K562 (cell line): Measurements from ENCODE around the gene ADAP1. TPM values are rescaled to one million over a fixed set of nuclear protein-coding genes. Genes with fewer than 3 reads are reported as not detected.
A peak's percentile ranks its signal among the peaks of the same experiment; 100 is the strongest.

Experiments used
- BRD9 ChIP-seq: fragments of 450-650 bp; IDR thresholded peaks from 2 replicates; pipeline ENCODE4 v1.6.1; 2018; ENCODE audit warnings: low read depth; ENCODE audit not compliant: partially characterized antibody
- CHD1 ChIP-seq: fragments of 200-600 bp; sonication (generic); IDR thresholded peaks from one replicate; pipeline ENCODE4 v1.6.1; 2012; ENCODE audit warnings: mild to moderate bottlenecking, moderate library complexity, low read length, inconsistent platforms
- EGR1 ChIP-seq: fragments of 450-650 bp; conservative IDR thresholded peaks from 2 replicates; pipeline ENCODE4 v1.6.1; 2017; ENCODE audit warnings: mild to moderate bottlenecking
- EHMT2 ChIP-seq: fragments of 450-650 bp; IDR thresholded peaks from 2 replicates; pipeline ENCODE4 v1.6.1; 2018; ENCODE audit warnings: antibody characterized with exemption
- ETS2 ChIP-seq: IDR thresholded peaks from 2 replicates; pipeline ENCODE4 v1.6.1; 2016; ENCODE audit warnings: borderline replicate concordance, missing genetic modification characterization, mild to moderate bottlenecking, moderate library complexity, missing compliant biosample characterization; ENCODE audit not compliant: poor library complexity, severe bottlenecking
- FOXM1 ChIP-seq, 2 experiments: fragments of 450-650 bp in 1 of 2; sonication (generic) in 1 of 2; formaldehyde crosslinking in 1 of 2; IDR thresholded peaks; 2 replicates each; pipeline versions ENCODE4 v1.6.1 to v1.9.0; 2017 to 2022; ENCODE audit warnings: low read depth in 2 of 2, mild to moderate bottlenecking in 2 of 2, missing genetic modification reagents in 1 of 2, moderate library complexity in 1 of 2
- HOXB6 ChIP-seq: fragments of 250-450 bp; sonication (Bioruptor Pico); IDR thresholded peaks from 2 replicates; pipeline ENCODE4 v1.5.1; 2022; ENCODE audit warnings: mild to moderate bottlenecking, borderline replicate concordance
- TFAM ChIP-seq: fragments of 250-450 bp; sonication (Bioruptor Pico); conservative IDR thresholded peaks from 2 replicates; pipeline ENCODE4 v1.5.0; 2021; ENCODE audit warnings: mild to moderate bottlenecking, moderate library complexity
- ZNF133 ChIP-seq: fragments of 250-450 bp; sonication (Bioruptor Pico); IDR thresholded peaks from 2 replicates; pipeline ENCODE4 v1.4.0; 2020; ENCODE audit warnings: mild to moderate bottlenecking
- ZNF780A ChIP-seq: fragments of 250-450 bp; sonication (Bioruptor Pico); IDR thresholded peaks from 2 replicates; pipeline ENCODE4 v1.5.0; 2021; ENCODE audit warnings: mild to moderate bottlenecking
- polyA plus RNA-seq, 8 experiments: library from polyadenylated mRNA; depleted of rRNA in 4 of 8; stranded (reverse) in 5 of 8; unstranded in 3 of 8; fragments of >200 nt; fragmentation: Nextera tagmentation in 2 of 8; fragmentation: Illumina TruSeq in 1 of 8; extraction: Ambion mirVana in 2 of 8; extraction: Trizol in 1 of 8; gene quantifications; 2 replicates each; pipeline versions ENCODE4 v1.2.1 to v1.2.3, GENCODE V29; 2011 to 2014; ENCODE audit warnings: inconsistent platforms in 1 of 8, missing spikeins in 1 of 8
- total RNA-seq, 7 experiments: library from RNA; depleted of rRNA in 6 of 7; stranded (reverse); fragments of >200 nt in 6 of 7; fragmentation: Illumina TruSeq in 2 of 7; extraction: Trizol in 2 of 7; gene quantifications; 2 replicates each; pipeline versions ENCODE4 v1.2.1 to v1.2.3, GENCODE V29; 2011 to 2021; ENCODE audit warnings: low replicate concordance in 1 of 7
- TF ChIP-seq, protein P1 (sequence below): fragments of 250-450 bp; sonication (Bioruptor Pico); IDR thresholded peaks from 2 replicates; pipeline ENCODE4 v1.9.0; 2021; ENCODE audit warnings: mild to moderate bottlenecking
- TF ChIP-seq, protein P2 (sequence below): fragments of 450-650 bp; IDR thresholded peaks from 2 replicates; pipeline ENCODE4 v1.6.1; 2018; ENCODE audit warnings: mild to moderate bottlenecking, low read depth; ENCODE audit not compliant: partially characterized antibody
- TF ChIP-seq, protein P3 (sequence below): fragments of 250-450 bp; sonication (Bioruptor Pico); IDR thresholded peaks from 2 replicates; pipeline ENCODE4 v1.4.0; 2020; ENCODE audit warnings: mild to moderate bottlenecking, moderate library complexity
- TF ChIP-seq, protein P4 (sequence below), 2 experiments: fragments of 450-650 bp; IDR thresholded peaks; 2 replicates each; pipeline ENCODE4 v1.6.1; 2016
- TF ChIP-seq, protein P5 (sequence below): fragments of 150-350 bp; IDR thresholded peaks from 2 replicates; pipeline ENCODE4 v1.6.1; 2014; ENCODE audit warnings: low read depth, mild to moderate bottlenecking, low read length, borderline replicate concordance
- TF ChIP-seq, protein P6 (sequence below): IDR thresholded peaks from 2 replicates; pipeline ENCODE4 v1.6.1; 2014; ENCODE audit warnings: antibody characterized with exemption

ADAP1 gene
- total and polyA plus RNA-seq, 9 of the 15 experiments (the other 6 are each of a cell fraction or from before 2014, with no cell fraction given), result 0.27 to 1.4 (median 0.52) TPM; not detected in 3

DNA sequence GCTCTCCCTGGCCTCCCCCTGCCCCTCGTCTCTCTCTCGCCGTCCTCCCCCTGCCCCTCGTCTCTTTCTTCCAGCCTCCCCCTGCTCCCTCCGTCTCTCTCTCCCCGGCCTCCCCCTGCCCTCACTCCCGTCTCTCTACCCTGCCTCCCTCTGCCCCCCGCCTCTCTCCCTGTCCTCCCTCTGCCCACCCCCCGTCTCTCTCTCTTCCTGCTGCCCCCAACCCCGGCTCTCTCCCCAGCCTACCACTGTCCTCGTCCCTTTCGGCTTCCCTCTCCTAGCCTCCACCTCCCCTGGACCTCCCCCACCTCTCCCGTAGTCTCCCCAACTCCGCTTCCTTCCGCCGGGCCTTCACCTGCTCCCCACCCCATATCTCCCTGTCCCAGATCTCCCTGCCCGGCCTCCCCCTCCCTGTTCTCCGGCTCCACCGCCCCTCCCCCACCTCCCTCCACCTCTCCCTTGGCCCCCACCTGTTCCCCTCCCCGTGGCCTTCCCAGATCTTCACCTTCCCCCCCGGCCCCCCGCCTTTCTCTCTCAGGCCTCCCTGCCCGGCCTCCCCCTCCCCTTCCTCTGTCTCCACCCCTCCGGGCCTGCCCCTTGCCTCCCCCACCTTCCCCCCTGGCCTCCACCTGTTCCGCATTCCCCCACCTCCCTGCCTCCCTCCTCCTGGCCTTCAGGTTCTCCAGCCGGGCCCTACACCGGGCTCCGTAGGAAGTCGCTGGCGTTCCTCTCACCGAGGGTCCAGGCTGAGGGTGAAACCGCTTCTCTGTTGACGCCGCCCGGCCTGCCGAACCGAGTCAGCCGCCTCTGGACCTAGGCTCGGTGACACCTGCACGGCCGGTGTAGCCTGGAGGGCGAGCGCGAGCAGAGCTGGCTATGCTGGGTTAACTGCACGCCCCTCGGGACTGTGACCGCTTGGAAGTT, 76.9 kb downstream of the ADAP1 start (continued):
- TF ChIP-seq, protein P1, sequence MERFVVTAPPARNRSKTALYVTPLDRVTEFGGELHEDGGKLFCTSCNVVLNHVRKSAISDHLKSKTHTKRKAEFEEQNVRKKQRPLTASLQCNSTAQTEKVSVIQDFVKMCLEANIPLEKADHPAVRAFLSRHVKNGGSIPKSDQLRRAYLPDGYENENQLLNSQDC (CRISPR knock-in tag), result no peak
- TF ChIP-seq ZNF133 (CRISPR knock-in tag), result no peak
- TF ChIP-seq, protein P2, sequence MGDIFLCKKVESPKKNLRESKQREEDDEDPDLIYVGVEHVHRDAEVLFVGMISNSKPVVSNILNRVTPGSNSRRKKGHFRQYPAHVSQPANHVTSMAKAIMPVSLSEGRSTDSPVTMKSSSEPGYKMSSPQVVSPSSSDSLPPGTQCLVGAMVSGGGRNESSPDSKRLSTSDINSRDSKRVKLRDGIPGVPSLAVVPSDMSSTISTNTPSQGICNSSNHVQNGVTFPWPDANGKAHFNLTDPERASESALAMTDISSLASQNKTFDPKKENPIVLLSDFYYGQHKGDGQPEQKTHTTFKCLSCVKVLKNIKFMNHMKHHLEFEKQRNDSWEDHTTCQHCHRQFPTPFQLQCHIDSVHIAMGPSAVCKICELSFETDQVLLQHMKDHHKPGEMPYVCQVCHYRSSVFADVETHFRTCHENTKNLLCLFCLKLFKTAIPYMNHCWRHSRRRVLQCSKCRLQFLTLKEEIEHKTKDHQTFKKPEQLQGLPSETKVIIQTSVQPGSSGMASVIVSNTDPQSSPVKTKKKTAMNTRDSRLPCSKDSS, result no peak
- TF ChIP-seq FOXM1 (IDR thresholded peaks at IDR 0.05; ENCODE audit: low read depth), result no peak
- TF ChIP-seq FOXM1 (CRISPR knock-in tag; IDR thresholded peaks at IDR 0.05; ENCODE audit: low read depth), result no peak
- TF ChIP-seq, protein P3, sequence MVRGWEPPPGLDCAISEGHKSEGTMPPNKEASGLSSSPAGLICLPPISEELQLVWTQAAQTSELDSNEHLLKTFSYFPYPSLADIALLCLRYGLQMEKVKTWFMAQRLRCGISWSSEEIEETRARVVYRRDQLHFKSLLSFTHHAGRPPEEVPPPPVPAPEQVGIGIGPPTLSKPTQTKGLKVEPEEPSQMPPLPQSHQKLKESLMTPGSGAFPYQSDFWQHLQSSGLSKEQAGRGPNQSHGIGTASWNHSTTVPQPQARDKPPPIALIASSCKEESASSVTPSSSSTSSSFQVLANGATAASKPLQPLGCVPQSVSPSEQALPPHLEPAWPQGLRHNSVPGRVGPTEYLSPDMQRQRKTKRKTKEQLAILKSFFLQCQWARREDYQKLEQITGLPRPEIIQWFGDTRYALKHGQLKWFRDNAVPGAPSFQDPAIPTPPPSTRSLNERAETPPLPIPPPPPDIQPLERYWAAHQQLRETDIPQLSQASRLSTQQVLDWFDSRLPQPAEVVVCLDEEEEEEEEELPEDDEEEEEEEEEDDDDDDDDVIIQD (CRISPR knock-in tag), result no peak
- TF ChIP-seq BRD9, result no peak
- TF ChIP-seq EGR1, result 0 out of 2 replicates have a peak, but pooled peaks have one; percentile 19
- TF ChIP-seq, protein P4, sequence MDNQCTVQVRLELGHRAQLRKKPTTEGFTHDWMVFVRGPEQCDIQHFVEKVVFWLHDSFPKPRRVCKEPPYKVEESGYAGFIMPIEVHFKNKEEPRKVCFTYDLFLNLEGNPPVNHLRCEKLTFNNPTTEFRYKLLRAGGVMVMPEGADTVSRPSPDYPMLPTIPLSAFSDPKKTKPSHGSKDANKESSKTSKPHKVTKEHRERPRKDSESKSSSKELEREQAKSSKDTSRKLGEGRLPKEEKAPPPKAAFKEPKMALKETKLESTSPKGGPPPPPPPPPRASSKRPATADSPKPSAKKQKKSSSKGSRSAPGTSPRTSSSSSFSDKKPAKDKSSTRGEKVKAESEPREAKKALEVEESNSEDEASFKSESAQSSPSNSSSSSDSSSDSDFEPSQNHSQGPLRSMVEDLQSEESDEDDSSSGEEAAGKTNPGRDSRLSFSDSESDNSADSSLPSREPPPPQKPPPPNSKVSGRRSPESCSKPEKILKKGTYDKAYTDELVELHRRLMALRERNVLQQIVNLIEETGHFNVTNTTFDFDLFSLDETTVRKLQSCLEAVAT (IDR thresholded peaks at IDR 0.05), result peak in 1 of 2 experiments; percentile 10; a peak in 1 of 4 replicates
- TF ChIP-seq HOXB6 (CRISPR knock-in tag), result no peak
- TF ChIP-seq, protein P5, sequence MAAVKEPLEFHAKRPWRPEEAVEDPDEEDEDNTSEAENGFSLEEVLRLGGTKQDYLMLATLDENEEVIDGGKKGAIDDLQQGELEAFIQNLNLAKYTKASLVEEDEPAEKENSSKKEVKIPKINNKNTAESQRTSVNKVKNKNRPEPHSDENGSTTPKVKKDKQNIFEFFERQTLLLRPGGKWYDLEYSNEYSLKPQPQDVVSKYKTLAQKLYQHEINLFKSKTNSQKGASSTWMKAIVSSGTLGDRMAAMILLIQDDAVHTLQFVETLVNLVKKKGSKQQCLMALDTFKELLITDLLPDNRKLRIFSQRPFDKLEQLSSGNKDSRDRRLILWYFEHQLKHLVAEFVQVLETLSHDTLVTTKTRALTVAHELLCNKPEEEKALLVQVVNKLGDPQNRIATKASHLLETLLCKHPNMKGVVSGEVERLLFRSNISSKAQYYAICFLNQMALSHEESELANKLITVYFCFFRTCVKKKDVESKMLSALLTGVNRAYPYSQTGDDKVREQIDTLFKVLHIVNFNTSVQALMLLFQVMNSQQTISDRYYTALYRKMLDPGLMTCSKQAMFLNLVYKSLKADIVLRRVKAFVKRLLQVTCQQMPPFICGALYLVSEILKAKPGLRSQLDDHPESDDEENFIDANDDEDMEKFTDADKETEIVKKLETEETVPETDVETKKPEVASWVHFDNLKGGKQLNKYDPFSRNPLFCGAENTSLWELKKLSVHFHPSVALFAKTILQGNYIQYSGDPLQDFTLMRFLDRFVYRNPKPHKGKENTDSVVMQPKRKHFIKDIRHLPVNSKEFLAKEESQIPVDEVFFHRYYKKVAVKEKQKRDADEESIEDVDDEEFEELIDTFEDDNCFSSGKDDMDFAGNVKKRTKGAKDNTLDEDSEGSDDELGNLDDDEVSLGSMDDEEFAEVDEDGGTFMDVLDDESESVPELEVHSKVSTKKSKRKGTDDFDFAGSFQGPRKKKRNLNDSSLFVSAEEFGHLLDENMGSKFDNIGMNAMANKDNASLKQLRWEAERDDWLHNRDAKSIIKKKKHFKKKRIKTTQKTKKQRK, result no peak
- TF ChIP-seq ZNF780A (CRISPR knock-in tag), result no peak
- no peak for TF ChIP-seq ETS2 (tag)
- TF ChIP-seq, protein P6, sequence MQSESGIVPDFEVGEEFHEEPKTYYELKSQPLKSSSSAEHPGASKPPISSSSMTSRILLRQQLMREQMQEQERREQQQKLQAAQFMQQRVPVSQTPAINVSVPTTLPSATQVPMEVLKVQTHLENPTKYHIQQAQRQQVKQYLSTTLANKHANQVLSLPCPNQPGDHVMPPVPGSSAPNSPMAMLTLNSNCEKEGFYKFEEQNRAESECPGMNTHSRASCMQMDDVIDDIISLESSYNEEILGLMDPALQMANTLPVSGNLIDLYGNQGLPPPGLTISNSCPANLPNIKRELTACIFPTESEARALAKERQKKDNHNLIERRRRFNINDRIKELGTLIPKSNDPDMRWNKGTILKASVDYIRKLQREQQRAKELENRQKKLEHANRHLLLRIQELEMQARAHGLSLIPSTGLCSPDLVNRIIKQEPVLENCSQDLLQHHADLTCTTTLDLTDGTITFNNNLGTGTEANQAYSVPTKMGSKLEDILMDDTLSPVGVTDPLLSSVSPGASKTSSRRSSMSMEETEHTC, result no peak
- 0 out of 2 replicates have a peak, but pooled peaks have one; percentile 4 for TF ChIP-seq EHMT2
- TF ChIP-seq TFAM (CRISPR knock-in tag), result no peak
- peak; percentile 44 for TF ChIP-seq CHD1
